ENCODE data around the gene SLK. TPM values are rescaled to one million over a fixed set of nuclear protein-coding genes. Genes with fewer than 3 reads are reported as not detected.
A peak's percentile ranks its signal among the peaks of the same experiment; 100 is the strongest.

Gene SLK
- total and polyA plus RNA-seq, 2 of the 13 experiments (the other 11 are each of a cell fraction or from before 2014, with no cell fraction given) = 3.4 to 22.8 TPM

DNA sequence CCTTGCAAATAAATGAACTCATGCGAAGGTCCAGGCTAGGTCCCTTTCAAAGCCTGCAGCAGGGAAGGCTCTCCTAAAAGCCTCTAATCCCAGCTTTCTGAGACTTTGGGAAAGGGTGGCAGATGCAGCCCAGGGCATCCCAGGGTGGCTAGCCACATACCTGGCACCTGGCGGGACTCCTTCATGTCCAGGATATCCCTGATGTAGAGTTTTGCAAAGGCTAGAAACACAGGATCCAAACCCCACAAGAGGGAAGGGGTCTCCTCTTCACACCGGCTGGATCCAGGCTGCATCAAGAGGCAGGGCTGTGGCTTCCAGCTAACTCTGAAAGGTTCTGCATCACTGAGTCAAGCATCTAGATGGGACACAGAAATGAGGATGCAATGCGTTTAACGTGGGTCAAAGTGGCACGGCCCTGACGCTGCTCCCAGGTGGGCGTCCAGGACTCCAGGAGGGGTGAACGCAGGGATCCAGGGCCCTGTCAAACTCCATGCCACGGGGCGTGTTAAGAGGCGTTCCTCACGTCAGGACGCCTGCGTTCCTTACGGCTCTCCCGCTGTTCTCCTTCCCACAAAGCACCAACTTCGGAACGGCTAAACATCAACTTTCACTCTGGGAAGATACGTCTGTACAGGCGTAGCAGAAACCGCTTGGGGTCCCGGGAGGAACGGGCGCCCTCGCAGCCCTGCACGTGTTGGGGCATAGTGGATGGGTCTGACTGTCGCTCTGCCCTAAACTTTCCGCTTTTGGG is 49.5 kb upstream of the SLK start (continued):
- no peak for TF ChIP-seq MBNL3 (CRISPR knock-in tag; conservative IDR thresholded peaks at IDR 0.05)
- TF ChIP-seq ZNF333 (CRISPR knock-in tag; IDR thresholded peaks at IDR 0.05; ENCODE audit: borderline replicate concordance) = peak; percentile 79; the same call in 1 of the 2 replicates
- no peak for TF ChIP-seq EZH2 (conservative IDR thresholded peaks at IDR 0.05; ENCODE audit: low read depth, low read length)
- peak; percentile 39; the same call in 1 of the 2 replicates for TF ChIP-seq ETV6 (CRISPR knock-in tag; conservative IDR thresholded peaks at IDR 0.05)
- no peak for TF ChIP-seq MTF1 (CRISPR knock-in tag; IDR thresholded peaks at IDR 0.05)
- TF ChIP-seq MED1 (CRISPR knock-in tag; IDR thresholded peaks at IDR 0.05) = peak; percentile 31; the same call in 1 of the 2 replicates
- TF ChIP-seq HNRNPL (IDR thresholded peaks at IDR 0.05; ENCODE audit: low read depth, low read length) = 0 out of 2 replicates have a peak, but pooled peaks have one; percentile 33
- no peak for TF ChIP-seq STAG1 (CRISPR knock-in tag; IDR thresholded peaks at IDR 0.05)
- TF ChIP-seq ZNF501 (CRISPR knock-in tag; IDR thresholded peaks at IDR 0.05) = 0 out of 2 replicates have a peak, but pooled peaks have one; percentile 18
- peak; percentile 15; the same call in 1 of the 2 replicates for TF ChIP-seq ELF3 (CRISPR knock-in tag; IDR thresholded peaks at IDR 0.05)
- no peak for TF ChIP-seq PBX2 (CRISPR knock-in tag; IDR thresholded peaks at IDR 0.05)
- peak; percentile 37; the same call in 1 of the 2 replicates for TF ChIP-seq HDAC2 (CRISPR knock-in tag; IDR thresholded peaks at IDR 0.05)
- no peak for TF ChIP-seq PPARG (CRISPR knock-in tag; conservative IDR thresholded peaks at IDR 0.05)
- TF ChIP-seq SSRP1 (CRISPR knock-in tag; IDR thresholded peaks at IDR 0.05) = 0 out of 2 replicates have a peak, but pooled peaks have one; percentile 54
- TF ChIP-seq YEATS2 (CRISPR knock-in tag; IDR thresholded peaks at IDR 0.05; ENCODE audit: borderline replicate concordance) = no peak
- TF ChIP-seq, protein P1, sequence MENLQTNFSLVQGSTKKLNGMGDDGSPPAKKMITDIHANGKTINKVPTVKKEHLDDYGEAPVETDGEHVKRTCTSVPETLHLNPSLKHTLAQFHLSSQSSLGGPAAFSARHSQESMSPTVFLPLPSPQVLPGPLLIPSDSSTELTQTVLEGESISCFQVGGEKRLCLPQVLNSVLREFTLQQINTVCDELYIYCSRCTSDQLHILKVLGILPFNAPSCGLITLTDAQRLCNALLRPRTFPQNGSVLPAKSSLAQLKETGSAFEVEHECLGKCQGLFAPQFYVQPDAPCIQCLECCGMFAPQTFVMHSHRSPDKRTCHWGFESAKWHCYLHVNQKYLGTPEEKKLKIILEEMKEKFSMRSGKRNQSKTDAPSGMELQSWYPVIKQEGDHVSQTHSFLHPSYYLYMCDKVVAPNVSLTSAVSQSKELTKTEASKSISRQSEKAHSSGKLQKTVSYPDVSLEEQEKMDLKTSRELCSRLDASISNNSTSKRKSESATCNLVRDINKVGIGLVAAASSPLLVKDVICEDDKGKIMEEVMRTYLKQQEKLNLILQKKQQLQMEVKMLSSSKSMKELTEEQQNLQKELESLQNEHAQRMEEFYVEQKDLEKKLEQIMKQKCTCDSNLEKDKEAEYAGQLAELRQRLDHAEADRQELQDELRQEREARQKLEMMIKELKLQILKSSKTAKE (CRISPR knock-in tag; IDR thresholded peaks at IDR 0.05; ENCODE audit: borderline replicate concordance) = no peak
- no peak for TF ChIP-seq HCFC1 (IDR thresholded peaks at IDR 0.05; ENCODE audit: low read depth, low read length)
- TF ChIP-seq ZNF350 (CRISPR knock-in tag; IDR thresholded peaks at IDR 0.05; ENCODE audit: borderline replicate concordance, low read depth) = no peak; the same call in 1 of the 2 replicates
- 0 out of 2 replicates have a peak, but pooled peaks have one; percentile 45 for TF ChIP-seq ZNF343 (CRISPR knock-in tag; IDR thresholded peaks at IDR 0.05)
- TF ChIP-seq ZNF205 (CRISPR knock-in tag; IDR thresholded peaks at IDR 0.05) = 0 out of 2 replicates have a peak, but pooled peaks have one; percentile 6
- 0 out of 2 replicates have a peak, but pooled peaks have one; percentile 10 for TF ChIP-seq THAP9 (CRISPR knock-in tag; IDR thresholded peaks at IDR 0.05; ENCODE audit: borderline replicate concordance)
- 0 out of 2 replicates have a peak, but pooled peaks have one; percentile 20 for TF ChIP-seq SMAD1 (CRISPR knock-in tag; IDR thresholded peaks at IDR 0.05; ENCODE audit: borderline replicate concordance, low read depth)

Measured in HepG2 (cell line).